Testis (tissue), 3 donors: ENCODE results near the gene WNT16. TPM values are rescaled to one million over a fixed set of nuclear protein-coding genes. Genes with fewer than 3 reads are reported as not detected.

Experiments used
- DNase-seq: peaks from one replicate; pipeline ENCODE4 v3.0.0-alpha.2; 2019
- H3K27ac ChIP-seq, 2 donors: fragments of 200-600 bp; sonication (generic); one replicate each; pipeline ENCODE4 v1.5.1; 2019
- H3K27me3 ChIP-seq: fragments of 200-600 bp; sonication (generic); one replicate; pipeline ENCODE4 v1.5.1; 2019
- H3K36me3 ChIP-seq: fragments of 200-600 bp; sonication (generic); one replicate; pipeline ENCODE4 v1.5.1; 2017; ENCODE audit warnings: low read depth; ENCODE audit errors: missing control alignments
- H3K4me1 ChIP-seq: fragments of 200-600 bp; sonication (generic); one replicate; pipeline ENCODE4 v1.5.1; 2019
- H3K4me3 ChIP-seq, 2 donors: fragments of 200-600 bp; sonication (generic); one replicate each; pipeline ENCODE4 v1.5.1; 2017 to 2019
- H3K9me3 ChIP-seq: fragments of 200-600 bp; sonication (generic); one replicate; pipeline ENCODE4 v1.5.1; 2017
- POLR2A ChIP-seq: fragments of 450-650 bp; IDR thresholded peaks from one replicate; pipeline ENCODE4 v1.6.1; 2017; ENCODE audit warnings: antibody characterized with exemption, mild to moderate bottlenecking, moderate library complexity
- WGBS, 2 donors: methylation state at CpG; one replicate each; pipeline ENCODE4 v1.1.5; 2018; 5-methylcytosine and 5-hydroxymethylcytosine counted together
- intact Hi-C: fragments of 100-400 bp; cut with DNase I; formaldehyde crosslinking; loops from one replicate; pipeline ENCODE4 v1.15.1; 2023; ENCODE audit warnings: low total_unique reads
- polyA plus RNA-seq: library from polyadenylated mRNA; stranded (reverse); fragments of 350-450 nt; fragmentation: Illumina TruSeq; extraction: RNeasy Lipid Tissue Mini Kit (QIAGEN cat#74804); gene quantifications from one replicate; pipeline ENCODE4 v1.2.3, GENCODE V29; 2014; ENCODE audit warnings: low read depth, low replicate concordance; ENCODE audit not compliant: insufficient read depth
- total RNA-seq, 2 donors: library from RNA; depleted of rRNA; stranded (reverse); fragments of >200 nt; gene quantifications; one replicate each; pipeline ENCODE4 v1.2.3, GENCODE V29; 2016
- TF ChIP-seq, protein P1 (sequence below), 3 experiments: fragments of 450-650 bp in 2 of 3; fragments of 200-600 bp in 1 of 3; sonication (generic) in 1 of 3; IDR thresholded peaks; one replicate each; pipeline ENCODE4 v1.5.1; 2016 to 2019; ENCODE audit warnings: antibody characterized with exemption in 3 of 3, mild to moderate bottlenecking in 2 of 3, moderate library complexity in 1 of 3

Gene WNT16
- total and polyA plus RNA-seq, 3 donors from 2014 or later, result 0.12 to 0.51 TPM; not detected in 1

DNA sequence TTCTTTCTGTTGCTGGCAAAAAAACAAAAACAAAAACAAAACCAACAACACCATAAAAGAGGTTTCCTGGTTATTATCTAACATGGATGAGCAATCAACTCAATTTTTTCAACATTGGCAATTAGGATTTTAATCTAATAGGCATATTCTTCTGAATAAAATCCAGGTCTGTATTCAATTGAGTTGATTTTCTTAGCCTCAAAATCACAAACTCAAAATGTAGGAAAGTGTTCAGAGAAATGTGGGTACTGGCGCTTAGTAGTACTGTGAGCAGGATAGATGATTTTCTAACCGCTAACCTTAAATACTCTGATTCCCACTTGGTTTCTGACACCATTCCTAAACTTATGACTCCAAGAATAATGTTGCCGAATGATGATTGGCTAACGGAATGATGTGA, 5.6 kb downstream of the WNT16 start:
- no peaks in the 10 kb centered on the region for H3K9me3 ChIP-seq
- intact Hi-C loops, result no loop called here
- H3K27me3 ChIP-seq, result no peaks in the 10 kb centered on the region
- DNase-seq, result no peak
- peaks cover 7% of the 10 kb centered on the region for H3K4me1 ChIP-seq
- TF ChIP-seq, protein P1, sequence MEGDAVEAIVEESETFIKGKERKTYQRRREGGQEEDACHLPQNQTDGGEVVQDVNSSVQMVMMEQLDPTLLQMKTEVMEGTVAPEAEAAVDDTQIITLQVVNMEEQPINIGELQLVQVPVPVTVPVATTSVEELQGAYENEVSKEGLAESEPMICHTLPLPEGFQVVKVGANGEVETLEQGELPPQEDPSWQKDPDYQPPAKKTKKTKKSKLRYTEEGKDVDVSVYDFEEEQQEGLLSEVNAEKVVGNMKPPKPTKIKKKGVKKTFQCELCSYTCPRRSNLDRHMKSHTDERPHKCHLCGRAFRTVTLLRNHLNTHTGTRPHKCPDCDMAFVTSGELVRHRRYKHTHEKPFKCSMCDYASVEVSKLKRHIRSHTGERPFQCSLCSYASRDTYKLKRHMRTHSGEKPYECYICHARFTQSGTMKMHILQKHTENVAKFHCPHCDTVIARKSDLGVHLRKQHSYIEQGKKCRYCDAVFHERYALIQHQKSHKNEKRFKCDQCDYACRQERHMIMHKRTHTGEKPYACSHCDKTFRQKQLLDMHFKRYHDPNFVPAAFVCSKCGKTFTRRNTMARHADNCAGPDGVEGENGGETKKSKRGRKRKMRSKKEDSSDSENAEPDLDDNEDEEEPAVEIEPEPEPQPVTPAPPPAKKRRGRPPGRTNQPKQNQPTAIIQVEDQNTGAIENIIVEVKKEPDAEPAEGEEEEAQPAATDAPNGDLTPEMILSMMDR (IDR thresholded peaks at IDR 0.05), result no peak
- no peak for TF ChIP-seq POLR2A
- WGBS, 2 donors, result 89 to 91% methylated on average over 4 of the region's 4 CpGs
- H3K4me3 ChIP-seq, result no peak overlapping the region
- no peak overlapping the region for H3K27ac ChIP-seq
- H3K36me3 ChIP-seq, result no peaks in the 10 kb centered on the region

DNA sequence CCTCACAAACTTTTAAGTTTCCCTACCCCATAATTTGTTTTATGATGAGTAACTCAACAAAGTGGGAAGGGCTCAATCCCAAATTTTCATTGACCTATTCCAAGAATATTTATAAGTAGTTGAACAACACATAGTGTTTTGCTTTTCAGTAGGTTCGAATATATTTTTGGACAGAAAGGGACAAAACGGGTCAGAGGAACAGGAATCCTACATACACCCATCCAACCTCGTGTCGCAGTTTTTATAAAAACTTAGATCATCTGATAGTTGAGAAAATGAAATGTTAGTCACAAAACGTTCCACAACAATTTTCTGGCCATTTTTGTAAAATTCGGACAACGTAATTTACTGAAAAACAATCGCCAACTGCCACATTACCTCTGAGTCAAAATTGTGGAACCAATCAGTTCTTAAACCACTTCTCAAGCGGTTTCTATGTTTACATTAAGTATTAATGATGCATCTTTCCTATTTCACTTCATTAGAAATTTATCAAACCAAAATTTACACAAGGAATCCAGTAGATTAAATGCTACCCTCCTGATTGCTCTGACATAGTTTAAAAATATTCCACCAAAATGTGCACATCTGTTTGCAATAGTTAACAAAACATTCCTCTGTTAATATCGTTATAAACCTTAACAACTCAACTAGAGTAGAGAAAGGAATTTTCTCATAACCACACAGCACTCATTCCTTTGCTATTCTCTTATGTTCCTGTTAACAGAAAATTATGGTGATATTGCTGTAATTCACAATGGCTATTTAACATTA, 6.3 kb downstream of the WNT16 start:
- WGBS, 2 donors, result 82 to 83% methylated on average over 10 of the region's 10 CpGs
- H3K36me3 ChIP-seq, result no peaks in the 10 kb centered on the region

DNA sequence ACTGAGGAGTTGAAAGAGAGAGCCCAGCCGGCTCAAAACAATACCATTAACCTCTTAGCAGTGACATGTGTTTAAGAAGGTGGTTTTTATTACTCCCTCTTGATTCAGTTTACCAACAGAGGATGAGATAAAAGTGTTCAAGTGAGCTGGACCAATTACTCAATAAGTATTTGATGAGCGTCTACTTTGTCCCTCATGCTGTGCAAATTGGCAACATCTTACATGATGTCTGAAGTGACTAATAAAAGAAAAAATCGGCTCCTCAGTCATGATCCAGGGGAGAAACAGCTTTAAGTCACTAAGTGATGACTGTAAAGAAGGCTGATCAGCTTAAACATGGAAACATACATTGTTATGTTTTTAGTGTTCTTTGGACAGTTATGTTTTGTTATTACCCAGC, 7.8 kb downstream of the WNT16 start:
- Histone ChIP-seq H3K9me3 (no peaks in the 10 kb centered on the region), H3K27me3 (no peaks in the 10 kb centered on the region), H3K4me3 (no peak overlapping the region), H3K27ac (no peak overlapping the region), H3K36me3 (no peaks in the 10 kb centered on the region), H3K4me1 (no peaks in the 10 kb centered on the region)
- WGBS, 2 donors, result 83 to 88% methylated on average over 3 of the region's 3 CpGs
- no peak for DNase-seq
- TF ChIP-seq POLR2A, result no peak
- TF ChIP-seq, protein P1 (IDR thresholded peaks at IDR 0.05), result no peak
- intact Hi-C loops, result no loop called here

More for the DNA sequence above, 6.3 kb downstream of the WNT16 start:
- Histone ChIP-seq H3K27me3 (no peaks in the 10 kb centered on the region), H3K27ac (no peak overlapping the region), H3K4me1 (peaks cover 3% of the 10 kb centered on the region), H3K4me3 (no peak overlapping the region), H3K9me3 (no peaks in the 10 kb centered on the region)
- TF ChIP-seq, protein P1 (IDR thresholded peaks at IDR 0.05), result no peak
- no peak for TF ChIP-seq POLR2A
- no peak for DNase-seq
- intact Hi-C loops, result no loop called here

DNA sequence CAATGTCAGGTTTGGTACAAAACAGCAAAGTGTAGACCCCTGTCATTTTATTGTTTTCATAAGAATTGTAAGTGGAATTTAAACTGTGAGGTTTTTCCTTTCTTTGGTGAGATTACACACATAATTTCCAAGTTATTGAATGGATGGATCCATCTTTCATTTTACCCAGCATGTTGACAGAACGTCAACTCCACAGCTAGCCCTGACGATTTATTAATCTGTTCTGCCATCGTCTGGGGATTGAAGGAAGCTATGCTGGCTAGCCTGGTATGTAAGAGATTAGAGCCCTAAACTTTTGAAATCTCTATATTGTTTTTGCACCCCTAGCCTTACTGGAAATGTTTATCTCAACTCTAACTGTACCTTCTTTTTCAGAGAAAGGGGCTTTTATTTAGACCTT, 8.6 kb downstream of the WNT16 start:
- no peaks in the 10 kb centered on the region for H3K27me3 ChIP-seq
- H3K9me3 ChIP-seq, result no peaks in the 10 kb centered on the region
- H3K36me3 ChIP-seq, result no peaks in the 10 kb centered on the region
- no peak overlapping the region for H3K4me3 ChIP-seq
- TF ChIP-seq POLR2A, result no peak
- TF ChIP-seq, protein P1 (IDR thresholded peaks at IDR 0.05), result no peak
- H3K27ac ChIP-seq, result no peak overlapping the region
- no peak for DNase-seq
- 60 to 67% methylated on average over 3 of the region's 3 CpGs for WGBS, 2 donors
- H3K4me1 ChIP-seq, result no peaks in the 10 kb centered on the region
- intact Hi-C loops, result no loop called here

DNA sequence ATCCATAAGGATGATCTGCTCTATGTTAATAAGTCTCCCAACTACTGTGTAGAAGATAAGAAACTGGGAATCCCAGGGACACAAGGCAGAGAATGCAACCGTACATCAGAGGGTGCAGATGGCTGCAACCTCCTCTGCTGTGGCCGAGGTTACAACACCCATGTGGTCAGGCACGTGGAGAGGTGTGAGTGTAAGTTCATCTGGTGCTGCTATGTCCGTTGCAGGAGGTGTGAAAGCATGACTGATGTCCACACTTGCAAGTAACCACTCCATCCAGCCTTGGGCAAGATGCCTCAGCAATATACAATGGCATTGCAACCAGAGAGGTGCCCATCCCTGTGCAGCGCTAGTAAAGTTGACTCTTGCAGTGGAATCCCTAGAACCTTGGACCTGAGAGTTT, 10.3 kb downstream of the WNT16 start:
- WGBS, 2 donors, result 65 to 66% methylated on average over 5 of the region's 5 CpGs
- no peak for DNase-seq

More for the DNA sequence above, 10.3 kb downstream of the WNT16 start:
- Histone ChIP-seq H3K27me3 (no peaks in the 10 kb centered on the region), H3K27ac (no peak overlapping the region), H3K4me1 (no peaks in the 10 kb centered on the region), H3K4me3 (no peak overlapping the region), H3K36me3 (no peaks in the 10 kb centered on the region), H3K9me3 (no peaks in the 10 kb centered on the region)
- TF ChIP-seq, protein P1 (IDR thresholded peaks at IDR 0.05), result no peak
- no peak for TF ChIP-seq POLR2A
- intact Hi-C loops, result no loop called here
